Activated CD4-positive, alpha-beta memory T cell treated with anti-CD3 and anti-CD28 coated beads for 36 hours (primary cell): ENCODE results near the gene CD99L2. TPM values are rescaled to one million over a fixed set of nuclear protein-coding genes. Genes with fewer than 3 reads are reported as not detected.

Experiments
- CTCF ChIA-PET: fragments of 350-600 bp; sonication (Branson Sonifier 250); formaldehyde crosslinking; loops from one replicate; lab custom pipeline; 2021; ENCODE audit warnings: antibody characterized with exemption, inconsistent platforms; lab: Charles Lee
- POLR2A ChIA-PET: fragments of 350-600 bp; sonication (Branson Sonifier 250); formaldehyde crosslinking; loops from one replicate; lab custom pipeline; 2021; ENCODE audit warnings: antibody characterized with exemption; lab: Charles Lee
- DNase-seq: peaks from one replicate; pipeline ENCODE4 v3.0.0-alpha.2; 2020
- H3K27ac Mint-ChIP-seq: one replicate; pipeline ENCODE4 v1.8.0; 2021; ENCODE audit warnings: mixed read lengths
- H3K27me3 Mint-ChIP-seq: one replicate; pipeline ENCODE4 v1.8.0; 2021; ENCODE audit warnings: mixed read lengths
- H3K36me3 Mint-ChIP-seq: one replicate; pipeline ENCODE4 v1.8.0; 2021; ENCODE audit warnings: mixed read lengths
- H3K4me1 Mint-ChIP-seq: one replicate; pipeline ENCODE4 v1.8.0; 2021; ENCODE audit warnings: low read depth, mixed read lengths
- H3K4me3 Mint-ChIP-seq: one replicate; pipeline ENCODE4 v1.8.0; 2021; ENCODE audit warnings: mild to moderate bottlenecking, mixed read lengths
- H3K9me3 Mint-ChIP-seq: one replicate; pipeline ENCODE4 v1.8.0; 2021; ENCODE audit warnings: mixed read lengths
- intact Hi-C: fragments of 100-400 bp; cut with micrococcal nuclease; formaldehyde crosslinking; loops from one replicate; pipeline ENCODE4 v1.15.1; 2023
- total RNA-seq, 2 experiments: library from RNA; stranded (reverse); gene quantifications; one replicate each; pipeline ENCODE4 v1.2.3, GENCODE V29; 2021

The CD99L2 gene
- total RNA-seq, 2 experiments from 2014 or later, result 14.9 to 15.7 TPM

GRCh38 chrX:150765782-150766350 lies 132.6 kb downstream of the CD99L2 start:
- peaks cover 10% of the 10 kb centered on the region for H3K4me1 Mint-ChIP-seq
- ChIA-PET POLR2A (no interaction called here), CTCF (no interaction called here)
- no peak overlapping the region for H3K4me3 Mint-ChIP-seq
- H3K9me3 Mint-ChIP-seq, result no peaks in the 10 kb centered on the region
- H3K36me3 Mint-ChIP-seq, result no peaks in the 10 kb centered on the region
- H3K27ac Mint-ChIP-seq, result no peak overlapping the region
- no peaks in the 10 kb centered on the region for H3K27me3 Mint-ChIP-seq
- DNase-seq, result no peak
- intact Hi-C loops, result no loop called here

GRCh38 chrX:150765237-150765636 lies 133.2 kb downstream of the CD99L2 start:
- peaks cover 10% of the 10 kb centered on the region for H3K4me1 Mint-ChIP-seq
- H3K27ac Mint-ChIP-seq, result no peak overlapping the region
- DNase-seq, result no peak
- intact Hi-C loops, result no loop called here
- ChIA-PET POLR2A (no interaction called here), CTCF (no interaction called here)
- no peaks in the 10 kb centered on the region for H3K9me3 Mint-ChIP-seq
- H3K4me3 Mint-ChIP-seq, result no peak overlapping the region
- no peaks in the 10 kb centered on the region for H3K27me3 Mint-ChIP-seq
- H3K36me3 Mint-ChIP-seq, result no peaks in the 10 kb centered on the region

- no peak overlapping the region for H3K27ac Mint-ChIP-seq
- H3K36me3 Mint-ChIP-seq, result peaks cover 4% of the 10 kb centered on the region
- H3K27me3 Mint-ChIP-seq, result no peaks in the 10 kb centered on the region
- H3K9me3 Mint-ChIP-seq, result no peaks in the 10 kb centered on the region
- ChIA-PET POLR2A (no interaction called here), CTCF (no interaction called here)
- H3K4me3 Mint-ChIP-seq, result no peak overlapping the region
- DNase-seq, result no peak
- H3K4me1 Mint-ChIP-seq, result peaks cover 10% of the 10 kb centered on the region
- intact Hi-C loops, result no loop called here
Observed at GRCh38 chrX:150763810-150764209, 134.7 kb downstream of the CD99L2 start.

GRCh38 chrX:150763303-150763797 lies 135.1 kb downstream of the CD99L2 start:
- Mint-ChIP-seq H3K27ac (no peak overlapping the region), H3K9me3 (no peaks in the 10 kb centered on the region), H3K36me3 (peaks cover 5% of the 10 kb centered on the region), H3K27me3 (no peaks in the 10 kb centered on the region), H3K4me3 (no peak overlapping the region), H3K4me1 (peaks cover 10% of the 10 kb centered on the region)
- ChIA-PET POLR2A (no interaction called here), CTCF (no interaction called here)
- intact Hi-C loops, result no loop called here
- no peak for DNase-seq

GRCh38 chrX:150762258-150763165 lies 136.0 kb downstream of the CD99L2 start:
- Mint-ChIP-seq H3K27ac (no peak overlapping the region), H3K4me1 (peaks cover 4% of the 10 kb centered on the region), H3K27me3 (no peaks in the 10 kb centered on the region), H3K4me3 (no peak overlapping the region), H3K36me3 (peaks cover 5% of the 10 kb centered on the region), H3K9me3 (no peaks in the 10 kb centered on the region)
- intact Hi-C loops, result no loop called here
- ChIA-PET POLR2A (no interaction called here), CTCF (interaction anchor here (2.3 kb wide), 1 partner anchor 9 kb away, joined by 9 read pairs; no protein-coding TSS in a partner anchor)
- no peak for DNase-seq

GRCh38 chrX:150761819-150762216 lies 136.7 kb downstream of the CD99L2 start:
- Mint-ChIP-seq H3K4me1 (no peaks in the 10 kb centered on the region), H3K9me3 (no peaks in the 10 kb centered on the region), H3K4me3 (no peak overlapping the region), H3K27me3 (no peaks in the 10 kb centered on the region), H3K27ac (no peak overlapping the region), H3K36me3 (peaks cover 7% of the 10 kb centered on the region)
- ChIA-PET CTCF (interaction anchor here (1.4 to 2.3 kb wide), 2 partner anchors 10 to 13 kb away, joined by 5 to 9 read pairs; no protein-coding TSS in a partner anchor), POLR2A (no interaction called here)
- intact Hi-C loops, result no loop called here
- no peak for DNase-seq

- H3K27me3 Mint-ChIP-seq, result no peaks in the 10 kb centered on the region
- H3K4me1 Mint-ChIP-seq, result no peaks in the 10 kb centered on the region
- peaks cover 7% of the 10 kb centered on the region for H3K36me3 Mint-ChIP-seq
- ChIA-PET CTCF (interaction anchor here (1.4 to 2.3 kb wide), 2 partner anchors 11 to 13 kb away, joined by 5 to 9 read pairs; no protein-coding TSS in a partner anchor), POLR2A (no interaction called here)
- H3K27ac Mint-ChIP-seq, result no peak overlapping the region
- H3K9me3 Mint-ChIP-seq, result no peaks in the 10 kb centered on the region
- DNase-seq, result no peak
- H3K4me3 Mint-ChIP-seq, result no peak overlapping the region
- intact Hi-C loops, result no loop called here
Observed at GRCh38 chrX:150761176-150761818, 137.2 kb downstream of the CD99L2 start.

GRCh38 chrX:150759568-150760416 lies 138.7 kb downstream of the CD99L2 start:
- ChIA-PET POLR2A (no interaction called here), CTCF (no interaction called here)
- no peak for DNase-seq
- intact Hi-C loops, result no loop called here
- no peaks in the 10 kb centered on the region for H3K27me3 Mint-ChIP-seq
- peaks cover 7% of the 10 kb centered on the region for H3K36me3 Mint-ChIP-seq
- no peak overlapping the region for H3K27ac Mint-ChIP-seq
- H3K9me3 Mint-ChIP-seq, result no peaks in the 10 kb centered on the region
- H3K4me3 Mint-ChIP-seq, result no peak overlapping the region
- H3K4me1 Mint-ChIP-seq, result no peaks in the 10 kb centered on the region

- Mint-ChIP-seq H3K27ac (no peak overlapping the region), H3K36me3 (peaks cover 7% of the 10 kb centered on the region)
Observed at GRCh38 chrX:150757371-150757770, 141.1 kb downstream of the CD99L2 start.

GRCh38 chrX:150753968-150754367 lies 144.5 kb downstream of the CD99L2 start:
- Mint-ChIP-seq H3K4me1 (no peaks in the 10 kb centered on the region), H3K9me3 (no peaks in the 10 kb centered on the region), H3K27ac (no peak overlapping the region), H3K36me3 (peaks cover 7% of the 10 kb centered on the region), H3K4me3 (no peak overlapping the region), H3K27me3 (no peaks in the 10 kb centered on the region)
- CTCF ChIA-PET, result interaction anchor here (1.9 kb wide), 1 partner anchor 18 kb away, joined by 5 read pairs; no protein-coding TSS in a partner anchor
- DNase-seq, result no peak
- POLR2A ChIA-PET, result no interaction called here
- intact Hi-C loops, result no loop called here

More at GRCh38 chrX:150757371-150757770, 141.1 kb downstream of the CD99L2 start:
- ChIA-PET POLR2A (no interaction called here), CTCF (no interaction called here)
- intact Hi-C loops, result no loop called here
- Mint-ChIP-seq H3K4me3 (no peak overlapping the region), H3K27me3 (no peaks in the 10 kb centered on the region), H3K9me3 (no peaks in the 10 kb centered on the region), H3K4me1 (no peaks in the 10 kb centered on the region)
- no peak for DNase-seq

- H3K9me3 Mint-ChIP-seq, result no peaks in the 10 kb centered on the region
- no peaks in the 10 kb centered on the region for H3K4me1 Mint-ChIP-seq
- CTCF ChIA-PET, result no interaction called here
- DNase-seq, result no peak
- no peaks in the 10 kb centered on the region for H3K27me3 Mint-ChIP-seq
- no peak overlapping the region for H3K4me3 Mint-ChIP-seq
- intact Hi-C loops, result no loop called here
- POLR2A ChIA-PET, result no interaction called here
- H3K27ac Mint-ChIP-seq, result no peak overlapping the region
- peaks cover 4% of the 10 kb centered on the region for H3K36me3 Mint-ChIP-seq
Observed at GRCh38 chrX:150753357-150753756, 145.1 kb downstream of the CD99L2 start.
